ENCODE measurements around the gene ZNF785. TPM values are rescaled to one million over a fixed set of nuclear protein-coding genes. Genes with fewer than 3 reads are reported as not detected.

ZNF785 gene
- total and polyA plus RNA-seq, 2 of the 13 experiments (the other 11 are each of a cell fraction or from before 2014, with no cell fraction given) = 0.01 TPM; not detected in 1

DNA sequence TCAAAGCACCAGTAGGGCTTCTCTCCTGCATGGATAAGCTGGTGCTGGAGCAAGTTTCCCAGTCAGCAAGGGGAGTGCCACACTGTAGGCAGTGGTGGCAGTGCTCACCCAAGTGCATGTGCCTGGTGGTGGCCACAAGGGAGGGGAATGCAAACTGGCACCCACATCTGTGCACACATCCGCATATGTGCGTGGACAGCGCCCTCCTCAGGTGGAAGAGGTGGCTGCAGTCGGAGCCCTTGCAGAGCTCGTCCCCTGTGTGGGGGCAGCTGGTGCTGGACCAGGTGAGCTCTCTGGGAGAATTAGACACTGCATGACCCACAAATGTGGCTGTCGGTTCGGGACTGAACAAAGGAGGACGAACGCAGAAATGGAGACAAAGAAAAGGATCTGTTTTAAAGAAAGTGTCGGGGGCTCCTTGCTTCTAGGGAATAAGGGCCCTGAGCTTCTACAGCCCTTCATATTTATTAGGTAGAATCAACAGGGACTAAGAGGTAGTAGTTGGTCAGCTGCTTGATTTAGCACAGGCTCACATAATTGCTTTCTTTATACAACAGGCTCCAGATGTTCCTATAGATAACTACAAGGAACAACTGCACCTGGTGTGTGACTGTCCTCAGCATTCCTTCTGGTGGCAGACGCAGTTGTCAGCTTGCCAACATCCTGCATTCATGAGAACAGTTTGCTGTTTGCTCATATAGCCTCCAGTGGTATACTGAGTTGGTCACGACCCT lies 30.0 kb upstream of the ZNF785 start (continued):
- TF ChIP-seq, protein P1, sequence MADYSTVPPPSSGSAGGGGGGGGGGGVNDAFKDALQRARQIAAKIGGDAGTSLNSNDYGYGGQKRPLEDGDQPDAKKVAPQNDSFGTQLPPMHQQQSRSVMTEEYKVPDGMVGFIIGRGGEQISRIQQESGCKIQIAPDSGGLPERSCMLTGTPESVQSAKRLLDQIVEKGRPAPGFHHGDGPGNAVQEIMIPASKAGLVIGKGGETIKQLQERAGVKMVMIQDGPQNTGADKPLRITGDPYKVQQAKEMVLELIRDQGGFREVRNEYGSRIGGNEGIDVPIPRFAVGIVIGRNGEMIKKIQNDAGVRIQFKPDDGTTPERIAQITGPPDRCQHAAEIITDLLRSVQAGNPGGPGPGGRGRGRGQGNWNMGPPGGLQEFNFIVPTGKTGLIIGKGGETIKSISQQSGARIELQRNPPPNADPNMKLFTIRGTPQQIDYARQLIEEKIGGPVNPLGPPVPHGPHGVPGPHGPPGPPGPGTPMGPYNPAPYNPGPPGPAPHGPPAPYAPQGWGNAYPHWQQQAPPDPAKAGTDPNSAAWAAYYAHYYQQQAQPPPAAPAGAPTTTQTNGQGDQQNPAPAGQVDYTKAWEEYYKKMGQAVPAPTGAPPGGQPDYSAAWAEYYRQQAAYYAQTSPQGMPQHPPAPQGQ (CRISPR knock-in tag; IDR thresholded peaks at IDR 0.05; ENCODE audit: borderline replicate concordance) = 0 out of 2 replicates have a peak, but pooled peaks have one; percentile 62
- TF ChIP-seq RFXANK (CRISPR knock-in tag; IDR thresholded peaks at IDR 0.05) (no peak), ZGPAT (CRISPR knock-in tag; IDR thresholded peaks at IDR 0.05) (peak; percentile 55; the same call in 1 of the 2 replicates), SMAD3 (CRISPR knock-in tag; IDR thresholded peaks at IDR 0.05) (no peak), HNRNPLL (IDR thresholded peaks at IDR 0.05; ENCODE audit: low read depth, low read length, poor library complexity, severe bottlenecking) (no peak), TCF7 (IDR thresholded peaks at IDR 0.05; ENCODE audit: low read depth) (no peak), ELF1 (CRISPR knock-in tag; IDR thresholded peaks at IDR 0.05) (no peak; the same call in 1 of the 2 replicates), KMT2B (CRISPR knock-in tag; IDR thresholded peaks at IDR 0.05) (peak; percentile 58; the same call in 1 of the 2 replicates), SETDB1 (CRISPR knock-in tag; IDR thresholded peaks at IDR 0.05; ENCODE audit: borderline replicate concordance) (no peak), UBTF (CRISPR knock-in tag; IDR thresholded peaks at IDR 0.05) (peak; percentile 58; the same call in 1 of the 2 replicates), KAT2B (IDR thresholded peaks at IDR 0.05; ENCODE audit: borderline replicate concordance, low read depth, low read length) (no peak), SNAPC2 (CRISPR knock-in tag; IDR thresholded peaks at IDR 0.05) (0 out of 2 replicates have a peak, but pooled peaks have one; percentile 51), CBX5 (CRISPR knock-in tag; IDR thresholded peaks at IDR 0.05; ENCODE audit: borderline replicate concordance) (0 out of 2 replicates have a peak, but pooled peaks have one; percentile 35), FOXA1 (IDR thresholded peaks at IDR 0.05) (no peak), FOXA1 (CRISPR knock-in tag; IDR thresholded peaks at IDR 0.05) (0 out of 2 replicates have a peak, but pooled peaks have one; percentile 47), U2AF2 (IDR thresholded peaks at IDR 0.05; ENCODE audit: low read depth, low read length) (no peak)
- TF ChIP-seq, protein P2, sequence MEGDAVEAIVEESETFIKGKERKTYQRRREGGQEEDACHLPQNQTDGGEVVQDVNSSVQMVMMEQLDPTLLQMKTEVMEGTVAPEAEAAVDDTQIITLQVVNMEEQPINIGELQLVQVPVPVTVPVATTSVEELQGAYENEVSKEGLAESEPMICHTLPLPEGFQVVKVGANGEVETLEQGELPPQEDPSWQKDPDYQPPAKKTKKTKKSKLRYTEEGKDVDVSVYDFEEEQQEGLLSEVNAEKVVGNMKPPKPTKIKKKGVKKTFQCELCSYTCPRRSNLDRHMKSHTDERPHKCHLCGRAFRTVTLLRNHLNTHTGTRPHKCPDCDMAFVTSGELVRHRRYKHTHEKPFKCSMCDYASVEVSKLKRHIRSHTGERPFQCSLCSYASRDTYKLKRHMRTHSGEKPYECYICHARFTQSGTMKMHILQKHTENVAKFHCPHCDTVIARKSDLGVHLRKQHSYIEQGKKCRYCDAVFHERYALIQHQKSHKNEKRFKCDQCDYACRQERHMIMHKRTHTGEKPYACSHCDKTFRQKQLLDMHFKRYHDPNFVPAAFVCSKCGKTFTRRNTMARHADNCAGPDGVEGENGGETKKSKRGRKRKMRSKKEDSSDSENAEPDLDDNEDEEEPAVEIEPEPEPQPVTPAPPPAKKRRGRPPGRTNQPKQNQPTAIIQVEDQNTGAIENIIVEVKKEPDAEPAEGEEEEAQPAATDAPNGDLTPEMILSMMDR (CRISPR knock-in tag; IDR thresholded peaks at IDR 0.05) = peak; percentile 100
- TF ChIP-seq, protein P3, sequence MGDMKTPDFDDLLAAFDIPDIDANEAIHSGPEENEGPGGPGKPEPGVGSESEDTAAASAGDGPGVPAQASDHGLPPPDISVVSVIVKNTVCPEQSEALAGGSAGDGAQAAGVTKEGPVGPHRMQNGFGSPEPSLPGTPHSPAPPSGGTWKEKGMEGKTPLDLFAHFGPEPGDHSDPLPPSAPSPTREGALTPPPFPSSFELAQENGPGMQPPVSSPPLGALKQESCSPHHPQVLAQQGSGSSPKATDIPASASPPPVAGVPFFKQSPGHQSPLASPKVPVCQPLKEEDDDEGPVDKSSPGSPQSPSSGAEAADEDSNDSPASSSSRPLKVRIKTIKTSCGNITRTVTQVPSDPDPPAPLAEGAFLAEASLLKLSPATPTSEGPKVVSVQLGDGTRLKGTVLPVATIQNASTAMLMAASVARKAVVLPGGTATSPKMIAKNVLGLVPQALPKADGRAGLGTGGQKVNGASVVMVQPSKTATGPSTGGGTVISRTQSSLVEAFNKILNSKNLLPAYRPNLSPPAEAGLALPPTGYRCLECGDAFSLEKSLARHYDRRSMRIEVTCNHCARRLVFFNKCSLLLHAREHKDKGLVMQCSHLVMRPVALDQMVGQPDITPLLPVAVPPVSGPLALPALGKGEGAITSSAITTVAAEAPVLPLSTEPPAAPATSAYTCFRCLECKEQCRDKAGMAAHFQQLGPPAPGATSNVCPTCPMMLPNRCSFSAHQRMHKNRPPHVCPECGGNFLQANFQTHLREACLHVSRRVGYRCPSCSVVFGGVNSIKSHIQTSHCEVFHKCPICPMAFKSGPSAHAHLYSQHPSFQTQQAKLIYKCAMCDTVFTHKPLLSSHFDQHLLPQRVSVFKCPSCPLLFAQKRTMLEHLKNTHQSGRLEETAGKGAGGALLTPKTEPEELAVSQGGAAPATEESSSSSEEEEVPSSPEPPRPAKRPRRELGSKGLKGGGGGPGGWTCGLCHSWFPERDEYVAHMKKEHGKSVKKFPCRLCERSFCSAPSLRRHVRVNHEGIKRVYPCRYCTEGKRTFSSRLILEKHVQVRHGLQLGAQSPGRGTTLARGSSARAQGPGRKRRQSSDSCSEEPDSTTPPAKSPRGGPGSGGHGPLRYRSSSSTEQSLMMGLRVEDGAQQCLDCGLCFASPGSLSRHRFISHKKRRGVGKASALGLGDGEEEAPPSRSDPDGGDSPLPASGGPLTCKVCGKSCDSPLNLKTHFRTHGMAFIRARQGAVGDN (CRISPR knock-in tag; IDR thresholded peaks at IDR 0.05) = peak; percentile 71
